ENCODE results near the gene COMMD10. TPM values are rescaled to one million over a fixed set of nuclear protein-coding genes. Genes with fewer than 3 reads are reported as not detected.

COMMD10 gene
- total and polyA plus RNA-seq, 2 donors (not counting 1 experiment from before 2014, with no cell fraction given) = 19.8 to 48.7 TPM

DNA sequence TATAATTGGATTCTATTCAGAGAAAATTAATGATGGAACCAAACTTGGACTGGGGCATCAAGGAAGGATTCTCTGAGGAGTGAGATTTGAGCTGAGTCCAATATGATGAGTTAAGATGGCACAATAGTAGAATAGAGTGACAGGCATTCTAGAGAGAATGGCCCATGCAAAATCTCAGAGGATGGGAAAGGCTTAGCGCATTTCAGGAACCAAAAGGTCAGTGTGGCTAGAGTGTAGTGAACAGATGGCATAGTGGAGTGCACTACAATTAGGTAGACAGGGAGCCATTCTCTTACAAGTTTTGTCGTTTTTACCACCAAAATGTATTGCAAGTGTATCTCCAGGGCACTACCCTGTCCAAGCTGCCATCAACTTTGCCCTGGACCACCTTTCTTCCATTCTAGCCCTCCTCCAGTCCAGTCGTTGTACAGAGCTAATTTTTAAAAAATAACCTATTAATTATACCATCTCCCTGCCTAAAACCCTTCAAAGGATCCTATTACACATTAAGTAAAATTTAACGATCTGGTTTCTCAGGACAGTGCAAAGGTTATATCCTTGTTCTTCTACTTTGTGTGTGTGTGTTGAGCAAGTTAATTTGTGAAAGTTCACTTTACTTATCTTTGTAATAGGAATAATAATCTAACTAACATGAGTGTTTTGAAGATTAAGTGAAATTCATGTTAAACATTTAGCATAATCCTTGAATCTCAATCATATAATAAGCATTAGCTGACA is 211.7 kb downstream of the COMMD10 start:
- peaks cover 5 to 15% (median 6%) of the 10 kb centered on the region in 3 donors for H3K9me3 ChIP-seq (ENCODE audit: control extremely low read depth in 1 of 3, control insufficient read depth in 2 of 3, insufficient read depth in 1 of 3, low read length in 2 of 3)
- no peaks in the 10 kb centered on the region for H3K79me2 ChIP-seq (ENCODE audit: control insufficient read depth, insufficient read depth, low read length)
- Mint-ChIP-seq H3K4me3 (no peak overlapping the region), H3K27ac (no peak overlapping the region), H3K4me1 (no peaks in the 10 kb centered on the region), H3K27me3 (no peaks in the 10 kb centered on the region), H3K9me3 (ENCODE audit: insufficient read depth) (peaks cover 12% of the 10 kb centered on the region)
- no peaks in the 10 kb centered on the region for H3K27me3 ChIP-seq (replicated peaks in 1 of 4; ENCODE audit: control extremely low read depth in 1 of 4, control insufficient read depth in 3 of 4, insufficient read depth in 4 of 4, low read length in 3 of 4)
- TF ChIP-seq CTCF (IDR thresholded peaks at IDR 0.05) (no peak), EZH2 (IDR thresholded peaks at IDR 0.05; ENCODE audit: borderline replicate concordance, insufficient read depth, low read depth, low read length, poor library complexity, severe bottlenecking) (no peak)
- H3K4me3 ChIP-seq (ENCODE audit: control extremely low read depth in 1 of 5, extremely low read depth in 1 of 5, insufficient read depth in 1 of 5, low read depth in 2 of 5, low read length in 4 of 5) = no peak overlapping the region
- no peaks in the 10 kb centered on the region for H3K4me1 ChIP-seq (ENCODE audit: control insufficient read depth in 2 of 2, insufficient read depth in 2 of 2, low read length in 2 of 2)
- no peak overlapping the region for H2AFZ ChIP-seq (ENCODE audit: insufficient read depth, low read depth, low read length, poor library complexity, severe bottlenecking)
- no peak overlapping the region for H3K9ac ChIP-seq (ENCODE audit: low read length)
- H3K36me3 ChIP-seq (replicated peaks in 1 of 2; ENCODE audit: control extremely low read depth in 1 of 2, control insufficient read depth in 1 of 2, extremely low read depth in 1 of 2, insufficient read depth in 2 of 2, low read length in 1 of 2) = peaks cover 13 to 37% of the 10 kb centered on the region in 2 experiments
- H3K27ac ChIP-seq (ENCODE audit: low read length in 2 of 2) = no peak overlapping the region
- no peaks in the 10 kb centered on the region for H4K20me1 ChIP-seq (ENCODE audit: control insufficient read depth, insufficient read depth, low read length, poor library complexity, severe bottlenecking)
- ATAC-seq (ENCODE audit: low read depth) (no peak), DNase-seq (no peak)
- WGBS (ENCODE audit: insufficient coverage) = 100% methylated on average over 2 of the region's 4 CpGs
- POLR2A ChIA-PET = no interaction called here
- CTCF ChIA-PET = no interaction called here
- H3K4me2 ChIP-seq (replicated peaks; ENCODE audit: low read depth, low read length, poor library complexity, severe bottlenecking) = no peak overlapping the region
- intact Hi-C loops (cut with micrococcal nuclease) = no loop called here

DNA sequence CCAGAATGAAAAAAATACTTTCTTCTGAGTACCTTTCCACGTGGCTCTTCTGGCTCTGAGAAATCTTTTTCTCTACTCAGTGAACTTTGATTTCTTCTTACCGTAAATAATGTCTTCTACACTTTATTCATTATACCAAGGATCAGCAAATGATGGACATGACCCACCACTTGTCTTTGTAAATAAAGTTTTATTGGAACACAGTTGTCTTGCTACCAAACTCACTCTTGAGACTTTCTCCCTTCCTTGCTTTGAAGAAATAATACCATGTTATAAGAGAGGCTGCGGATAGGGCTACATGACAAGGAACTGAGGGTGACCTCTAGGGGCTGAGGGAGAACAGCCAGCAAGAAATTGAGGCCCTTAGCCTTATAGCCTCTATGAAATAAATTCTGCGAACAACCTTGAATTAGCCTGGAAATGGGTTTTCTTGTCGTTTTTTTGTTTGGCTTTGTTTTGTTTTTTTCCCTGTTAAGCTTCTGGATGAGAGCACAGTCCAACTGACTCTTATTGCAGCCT is 212.5 kb downstream of the COMMD10 start:
- 94% methylated on average over 3 of the region's 5 CpGs for WGBS (ENCODE audit: insufficient coverage)
- H3K36me3 ChIP-seq (replicated peaks in 1 of 2; ENCODE audit: control extremely low read depth in 1 of 2, control insufficient read depth in 1 of 2, extremely low read depth in 1 of 2, insufficient read depth in 2 of 2, low read length in 1 of 2) = peaks cover 13 to 40% of the 10 kb centered on the region in 2 experiments
- intact Hi-C loops (cut with micrococcal nuclease) = no loop called here
- no peak for DNase-seq
- no peak overlapping the region for H3K4me3 ChIP-seq (ENCODE audit: control extremely low read depth in 1 of 5, extremely low read depth in 1 of 5, insufficient read depth in 1 of 5, low read depth in 2 of 5, low read length in 4 of 5)
- ChIA-PET POLR2A (no interaction called here), CTCF (no interaction called here)
- no peaks in the 10 kb centered on the region for H3K4me1 ChIP-seq (ENCODE audit: control insufficient read depth in 2 of 2, insufficient read depth in 2 of 2, low read length in 2 of 2)
- Mint-ChIP-seq H3K4me3 (no peak overlapping the region), H3K27ac (no peak overlapping the region), H3K9me3 (ENCODE audit: insufficient read depth) (peaks cover 12% of the 10 kb centered on the region), H3K4me1 (no peaks in the 10 kb centered on the region), H3K27me3 (no peaks in the 10 kb centered on the region)
- H4K20me1 ChIP-seq (ENCODE audit: control insufficient read depth, insufficient read depth, low read length, poor library complexity, severe bottlenecking) = no peaks in the 10 kb centered on the region
- H3K9me3 ChIP-seq (ENCODE audit: control extremely low read depth in 1 of 3, control insufficient read depth in 2 of 3, insufficient read depth in 1 of 3, low read length in 2 of 3) = peaks cover 5 to 15% (median 6%) of the 10 kb centered on the region in 3 donors
- no peaks in the 10 kb centered on the region for H3K27me3 ChIP-seq (replicated peaks in 1 of 4; ENCODE audit: control extremely low read depth in 1 of 4, control insufficient read depth in 3 of 4, insufficient read depth in 4 of 4, low read length in 3 of 4)
- H3K4me2 ChIP-seq (replicated peaks; ENCODE audit: low read depth, low read length, poor library complexity, severe bottlenecking) = no peak overlapping the region
- TF ChIP-seq EZH2 (IDR thresholded peaks at IDR 0.05; ENCODE audit: borderline replicate concordance, insufficient read depth, low read depth, low read length, poor library complexity, severe bottlenecking) (no peak), CTCF (IDR thresholded peaks at IDR 0.05) (no peak)
- H3K9ac ChIP-seq (ENCODE audit: low read length) = no peak overlapping the region
- H2AFZ ChIP-seq (ENCODE audit: insufficient read depth, low read depth, low read length, poor library complexity, severe bottlenecking) = no peak overlapping the region
- no peak overlapping the region for H3K27ac ChIP-seq (ENCODE audit: low read length in 2 of 2)
- no peak for ATAC-seq (ENCODE audit: low read depth)
- no peaks in the 10 kb centered on the region for H3K79me2 ChIP-seq (ENCODE audit: control insufficient read depth, insufficient read depth, low read length)
